Caco-2 (cell line): Measurements from ENCODE around the gene STX5. TPM values are rescaled to one million over a fixed set of nuclear protein-coding genes. Genes with fewer than 3 reads are reported as not detected.

Source experiments
- BruUV-seq: library from RNA; stranded (reverse); fragments of 400-500 nt; replicated peaks from 2 replicates; lab custom pipeline; 2021; lab: Mats Ljungman, UMichigan
- CTCF ChIA-PET: fragments of 300-600 bp; sonication (Branson Sonifier 250); formaldehyde crosslinking; loops from one replicate; lab custom pipeline; 2022; ENCODE audit warnings: antibody characterized with exemption; lab: Charles Lee
- POLR2A ChIA-PET: fragments of 300-600 bp; sonication (Branson Sonifier 250); formaldehyde crosslinking; loops from one replicate; lab custom pipeline; 2022; ENCODE audit warnings: antibody characterized with exemption; lab: Charles Lee
- DNase-seq, 2 experiments: peaks; one replicate each; pipeline versions ENCODE4 v3.0.0 to v3.0.0-alpha.2; 2020 to 2022
- H3K27me3 ChIP-seq: replicated peaks from 2 replicates; pipeline ENCODE4 v1.6.0; 2011; ENCODE audit warnings: low read length; ENCODE audit not compliant: control insufficient read depth, insufficient read depth
- H3K36me3 ChIP-seq: 2 replicates; pipeline ENCODE4 v1.5.1; 2011; ENCODE audit warnings: low read length; ENCODE audit not compliant: control insufficient read depth, insufficient read depth
- H3K4me1 ChIP-seq: fragments of 250-450 bp; sonication (Bioruptor Pico); 2 replicates; pipeline ENCODE4 v1.5.1; 2020; ENCODE audit warnings: mild to moderate bottlenecking
- H3K4me3 ChIP-seq: 2 replicates; pipeline ENCODE4 v1.5.1; 2011; ENCODE audit warnings: low read depth, mild to moderate bottlenecking, control low read depth, low read length
- H3K9me3 ChIP-seq: fragments of 250-450 bp; sonication (Bioruptor Pico); 2 replicates; pipeline ENCODE4 v1.5.1; 2020; ENCODE audit warnings: mild to moderate bottlenecking, moderate library complexity
- H3K27ac Mint-ChIP-seq: one replicate; pipeline ENCODE4 v1.8.0; 2022; ENCODE audit warnings: mixed read lengths; ENCODE audit not compliant: unreplicated experiment
- H3K27me3 Mint-ChIP-seq: one replicate; pipeline ENCODE4 v1.8.0; 2022; ENCODE audit warnings: mixed read lengths; ENCODE audit not compliant: insufficient read depth, unreplicated experiment
- H3K36me3 Mint-ChIP-seq: one replicate; pipeline ENCODE4 v1.8.0; 2022; ENCODE audit warnings: mild to moderate bottlenecking, mixed read lengths; ENCODE audit not compliant: insufficient read depth, unreplicated experiment
- H3K4me1 Mint-ChIP-seq: one replicate; pipeline ENCODE4 v1.8.0; 2022; ENCODE audit warnings: low read depth, mixed read lengths; ENCODE audit not compliant: unreplicated experiment
- H3K4me3 Mint-ChIP-seq: one replicate; pipeline ENCODE4 v1.8.0; 2022; ENCODE audit warnings: mild to moderate bottlenecking, moderate library complexity, mixed read lengths; ENCODE audit not compliant: unreplicated experiment
- H3K9me3 Mint-ChIP-seq: one replicate; pipeline ENCODE4 v1.8.0; 2022; ENCODE audit warnings: mixed read lengths; ENCODE audit not compliant: unreplicated experiment
- CTCF ChIP-seq, 2 experiments: fragments of 200-600 bp in 1 of 2; IDR thresholded peaks; 1 replicate in 1 of 2; 2 replicates in 1 of 2; pipeline versions ENCODE4 v1.5.1 to v1.8.0; 2011 to 2022; ENCODE audit warnings: antibody characterized with exemption in 1 of 2, control low read depth in 1 of 2, inconsistent platforms in 1 of 2, low read depth in 1 of 2, low read length in 1 of 2, mild to moderate bottlenecking in 1 of 2, moderate library complexity in 1 of 2; ENCODE audit not compliant: insufficient read depth in 1 of 2, severe bottlenecking in 1 of 2, unreplicated experiment in 1 of 2
- intact Hi-C: fragments of 100-400 bp; cut with micrococcal nuclease; formaldehyde crosslinking; loops from one replicate; pipeline ENCODE4 v1.10.0; 2022; ENCODE audit not compliant: unreplicated experiment
- total RNA-seq: library from RNA; stranded (reverse); gene quantifications from 2 replicates; pipeline ENCODE4 v1.2.3, GENCODE V29; 2022

Gene STX5
- total RNA-seq, 1 experiment from 2014 or later = 44.2 TPM

- ChIA-PET POLR2A (interaction anchor here (0.6 to 1.6 kb wide), 4 partner anchors 19 to 85 kb away, joined by 4 to 5 read pairs (median 4); partner anchors contain the start of gene STX5), CTCF (interaction anchor here (1.3 kb wide), 1 partner anchor 18 kb away, joined by 4 read pairs; no protein-coding TSS in a partner anchor)
- TF ChIP-seq CTCF (IDR thresholded peaks at IDR 0.05; ENCODE audit: insufficient read depth in 1 of 2, low read depth in 1 of 2, low read length in 1 of 2, severe bottlenecking in 1 of 2, unreplicated experiment in 1 of 2) = no peak
- intact Hi-C loops = loop anchor here (1.0 to 2.0 kb wide), 4 partner anchors 12 to 58 kb away; partner anchors contain the start of genes STX5, TEX54, TMEM179B and TMEM223
- H3K4me3 Mint-ChIP-seq = peak overlapping the region; percentile 92
- peak overlapping the region; percentile 58 for H3K4me3 ChIP-seq
- H3K36me3 Mint-ChIP-seq = peaks cover 68% of the 10 kb centered on the region
- H3K36me3 ChIP-seq = 0 out of 2 replicates have a peak, but pooled peaks cover 2% of the 10 kb centered on the region
- H3K27me3 ChIP-seq = no peaks in the 10 kb centered on the region
- no peak for DNase-seq
- H3K9me3 ChIP-seq = no peaks in the 10 kb centered on the region
- peak overlapping the region; percentile 98 for H3K27ac Mint-ChIP-seq
- H3K9me3 Mint-ChIP-seq = no peaks in the 10 kb centered on the region
- no peaks in the 10 kb centered on the region for H3K27me3 Mint-ChIP-seq
- H3K4me1 ChIP-seq = no peaks in the 10 kb centered on the region; the same call in 1 of the 2 replicates
- TSS peak; percentile 70 for BruUV-seq
- H3K4me1 Mint-ChIP-seq = peaks cover 11% of the 10 kb centered on the region
Measured at GRCh38 chr11:62804310-62805075, 27.4 kb downstream of the STX5 start.

- no peaks in the 10 kb centered on the region; the same call in 1 of the 2 replicates for H3K4me1 ChIP-seq
- H3K27me3 ChIP-seq = no peaks in the 10 kb centered on the region
- no peak for DNase-seq
- H3K4me3 ChIP-seq = no peak overlapping the region
- Mint-ChIP-seq H3K27me3 (no peaks in the 10 kb centered on the region), H3K36me3 (peaks cover 98% of the 10 kb centered on the region), H3K9me3 (no peaks in the 10 kb centered on the region), H3K27ac (peak overlapping the region; percentile 22), H3K4me3 (no peak overlapping the region), H3K4me1 (peaks cover 11% of the 10 kb centered on the region)
- intact Hi-C loops = no loop called here
- H3K9me3 ChIP-seq = no peaks in the 10 kb centered on the region
- ChIA-PET CTCF (interaction anchor here (0.6 to 1.1 kb wide), 2 partner anchors 15 to 98 kb away, joined by 4 read pairs; no protein-coding TSS in a partner anchor), POLR2A (no interaction called here)
- BruUV-seq = no TSS peak
- TF ChIP-seq CTCF (IDR thresholded peaks at IDR 0.05; ENCODE audit: insufficient read depth in 1 of 2, low read depth in 1 of 2, low read length in 1 of 2, severe bottlenecking in 1 of 2, unreplicated experiment in 1 of 2) = no peak
- peaks cover 2% of the 10 kb centered on the region; the same call in 1 of the 2 replicates for H3K36me3 ChIP-seq
Measured at GRCh38 chr11:62801071-62801470, 30.8 kb downstream of the STX5 start.

GRCh38 chr11:62799486-62799885, 32.4 kb downstream of the STX5 start:
- no peaks in the 10 kb centered on the region for H3K27me3 ChIP-seq
- no peaks in the 10 kb centered on the region for H3K9me3 Mint-ChIP-seq
- peaks cover 2% of the 10 kb centered on the region; the same call in 1 of the 2 replicates for H3K36me3 ChIP-seq
- no peak for TF ChIP-seq CTCF (IDR thresholded peaks at IDR 0.05; ENCODE audit: insufficient read depth in 1 of 2, low read depth in 1 of 2, low read length in 1 of 2, severe bottlenecking in 1 of 2, unreplicated experiment in 1 of 2)
- no peak overlapping the region for H3K4me3 Mint-ChIP-seq
- CTCF ChIA-PET = no interaction called here
- H3K27ac Mint-ChIP-seq = no peak overlapping the region
- POLR2A ChIA-PET = interaction anchor here (0.6 kb wide), 1 partner anchor 46 kb away, joined by 3 read pairs; the partner anchor contains the start of gene ZBTB3
- H3K27me3 Mint-ChIP-seq = no peaks in the 10 kb centered on the region
- H3K36me3 Mint-ChIP-seq = peaks cover 99% of the 10 kb centered on the region
- H3K4me1 ChIP-seq = no peaks in the 10 kb centered on the region
- no TSS peak for BruUV-seq
- no peaks in the 10 kb centered on the region for H3K9me3 ChIP-seq
- DNase-seq = no peak
- peaks cover 11% of the 10 kb centered on the region for H3K4me1 Mint-ChIP-seq
- intact Hi-C loops = no loop called here
- H3K4me3 ChIP-seq = no peak overlapping the region
